ENCODE results near the gene ANO9. TPM values are rescaled to one million over a fixed set of nuclear protein-coding genes. Genes with fewer than 3 reads are reported as not detected.
A peak's percentile ranks its signal among the peaks of the same experiment; 100 is the strongest.
"Not testable (repeated sequence)": the region's sequence is repeated elsewhere in the genome, so short reads cannot be mapped to it uniquely, and the experiment has no call there.

Gene ANO9
- total RNA-seq, 2 donors from 2014 or later, result 121 to 129 TPM

GRCh38 chr11:439315-440064 is 2.3 kb downstream of the ANO9 start:
- no peak overlapping the region for H3K4me3 ChIP-seq
- DNase-seq, result no peak
- no peak overlapping the region for H3K27ac ChIP-seq
- H3K36me3 ChIP-seq, result no peaks in the 10 kb centered on the region
- no peaks in the 10 kb centered on the region for H3K9me3 ChIP-seq
- peak overlapping the region in 1 of 2 donors; percentile 5 for H3K9ac ChIP-seq (ENCODE audit: low read depth in 2 of 2, low read length in 2 of 2)
- TF ChIP-seq, protein P1, sequence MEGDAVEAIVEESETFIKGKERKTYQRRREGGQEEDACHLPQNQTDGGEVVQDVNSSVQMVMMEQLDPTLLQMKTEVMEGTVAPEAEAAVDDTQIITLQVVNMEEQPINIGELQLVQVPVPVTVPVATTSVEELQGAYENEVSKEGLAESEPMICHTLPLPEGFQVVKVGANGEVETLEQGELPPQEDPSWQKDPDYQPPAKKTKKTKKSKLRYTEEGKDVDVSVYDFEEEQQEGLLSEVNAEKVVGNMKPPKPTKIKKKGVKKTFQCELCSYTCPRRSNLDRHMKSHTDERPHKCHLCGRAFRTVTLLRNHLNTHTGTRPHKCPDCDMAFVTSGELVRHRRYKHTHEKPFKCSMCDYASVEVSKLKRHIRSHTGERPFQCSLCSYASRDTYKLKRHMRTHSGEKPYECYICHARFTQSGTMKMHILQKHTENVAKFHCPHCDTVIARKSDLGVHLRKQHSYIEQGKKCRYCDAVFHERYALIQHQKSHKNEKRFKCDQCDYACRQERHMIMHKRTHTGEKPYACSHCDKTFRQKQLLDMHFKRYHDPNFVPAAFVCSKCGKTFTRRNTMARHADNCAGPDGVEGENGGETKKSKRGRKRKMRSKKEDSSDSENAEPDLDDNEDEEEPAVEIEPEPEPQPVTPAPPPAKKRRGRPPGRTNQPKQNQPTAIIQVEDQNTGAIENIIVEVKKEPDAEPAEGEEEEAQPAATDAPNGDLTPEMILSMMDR (IDR thresholded peaks at IDR 0.05), result no peak
- H3K27me3 ChIP-seq, result no peaks in the 10 kb centered on the region
- intact Hi-C loops (cut with DNase I), result no loop called here
- no peaks in the 10 kb centered on the region for H3K4me1 ChIP-seq

DNA sequence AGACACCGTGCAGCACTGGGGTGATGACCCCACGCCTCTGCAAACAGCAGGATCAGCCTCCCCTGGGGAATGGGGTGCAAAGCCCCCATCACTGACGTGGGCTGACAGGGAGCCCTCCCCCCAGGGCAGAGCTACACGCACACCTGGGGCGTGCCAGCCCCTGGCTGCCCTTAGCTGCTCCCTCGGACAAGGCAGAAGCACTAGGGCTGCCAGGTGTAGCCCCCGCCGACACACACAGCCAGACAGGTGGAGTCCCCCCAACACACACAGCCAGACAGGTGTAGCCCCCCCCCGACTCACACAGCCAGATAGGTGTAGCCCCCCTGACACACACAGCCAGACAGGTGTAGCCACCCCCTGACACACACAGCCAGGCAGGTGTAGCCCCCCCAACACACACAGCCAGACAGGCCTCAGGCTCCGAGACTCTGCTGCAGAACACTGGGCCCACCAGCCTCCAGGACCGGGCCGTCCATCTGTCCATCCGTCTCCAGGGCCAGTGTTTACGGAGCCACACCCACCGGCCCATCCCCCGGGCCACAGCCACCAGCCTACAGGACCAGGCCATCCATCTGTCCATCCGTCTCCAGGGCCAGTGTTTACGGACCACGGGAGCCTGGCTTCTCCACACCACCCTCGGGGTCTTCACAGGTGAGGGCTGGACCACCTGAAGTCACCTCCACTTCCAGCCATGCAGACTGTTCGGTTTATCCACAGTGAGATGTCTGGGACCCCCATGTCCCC is 3.5 kb downstream of the ANO9 start:
- no peak for DNase-seq
- intact Hi-C loops (cut with DNase I), result no loop called here

DNA sequence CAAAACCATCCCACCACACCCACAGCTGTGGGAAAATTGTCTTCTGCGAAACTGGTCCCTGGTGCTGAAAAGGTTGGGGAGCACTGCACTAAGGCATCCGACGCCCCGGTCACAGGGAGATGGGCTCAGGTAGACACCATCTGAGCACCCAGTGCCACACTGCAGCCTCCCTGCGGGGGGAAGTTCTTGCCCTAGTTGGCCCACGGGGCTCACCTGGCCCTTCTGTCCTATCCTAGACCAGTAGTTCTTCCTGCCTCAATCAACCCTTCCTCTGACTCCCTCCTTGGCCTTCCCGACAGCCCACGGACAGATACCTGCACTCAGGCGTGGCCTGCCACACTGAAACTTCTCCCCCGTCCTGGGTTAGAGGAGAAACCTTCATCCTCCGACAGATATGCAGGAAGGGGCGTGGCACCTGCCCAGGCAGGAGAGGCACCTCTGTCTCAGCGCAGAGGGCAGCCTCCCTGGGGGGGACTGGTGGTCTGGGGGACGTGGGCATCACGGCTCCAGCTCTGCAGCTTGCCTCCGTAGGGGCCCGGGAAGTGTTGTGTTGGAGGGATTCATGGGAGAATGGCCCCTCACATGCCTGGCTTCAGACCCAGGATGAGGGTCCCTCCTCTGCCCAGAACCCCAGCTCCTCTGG is 4.5 kb downstream of the ANO9 start:
- H3K4me3 ChIP-seq, result no peak overlapping the region
- H3K27ac ChIP-seq, result no peak overlapping the region
- TF ChIP-seq, protein P1 (IDR thresholded peaks at IDR 0.05), result no peak
- H3K9ac ChIP-seq (ENCODE audit: low read depth in 2 of 2, low read length in 2 of 2), result no peak overlapping the region
- H3K27me3 ChIP-seq, result no peaks in the 10 kb centered on the region
- no peaks in the 10 kb centered on the region for H3K9me3 ChIP-seq
- DNase-seq, result no peak
- no peaks in the 10 kb centered on the region for H3K36me3 ChIP-seq
- no peaks in the 10 kb centered on the region for H3K4me1 ChIP-seq
- intact Hi-C loops (cut with DNase I), result no loop called here

More for the DNA sequence above, 3.5 kb downstream of the ANO9 start:
- Histone ChIP-seq H3K27ac (no peak overlapping the region), H3K9ac (ENCODE audit: low read depth in 2 of 2, low read length in 2 of 2) (no peak overlapping the region), H3K36me3 (no peaks in the 10 kb centered on the region), H3K27me3 (no peaks in the 10 kb centered on the region), H3K4me3 (no peak overlapping the region), H3K4me1 (no peaks in the 10 kb centered on the region), H3K9me3 (no peaks in the 10 kb centered on the region)
- TF ChIP-seq, protein P1 (IDR thresholded peaks at IDR 0.05), result no peak

DNA sequence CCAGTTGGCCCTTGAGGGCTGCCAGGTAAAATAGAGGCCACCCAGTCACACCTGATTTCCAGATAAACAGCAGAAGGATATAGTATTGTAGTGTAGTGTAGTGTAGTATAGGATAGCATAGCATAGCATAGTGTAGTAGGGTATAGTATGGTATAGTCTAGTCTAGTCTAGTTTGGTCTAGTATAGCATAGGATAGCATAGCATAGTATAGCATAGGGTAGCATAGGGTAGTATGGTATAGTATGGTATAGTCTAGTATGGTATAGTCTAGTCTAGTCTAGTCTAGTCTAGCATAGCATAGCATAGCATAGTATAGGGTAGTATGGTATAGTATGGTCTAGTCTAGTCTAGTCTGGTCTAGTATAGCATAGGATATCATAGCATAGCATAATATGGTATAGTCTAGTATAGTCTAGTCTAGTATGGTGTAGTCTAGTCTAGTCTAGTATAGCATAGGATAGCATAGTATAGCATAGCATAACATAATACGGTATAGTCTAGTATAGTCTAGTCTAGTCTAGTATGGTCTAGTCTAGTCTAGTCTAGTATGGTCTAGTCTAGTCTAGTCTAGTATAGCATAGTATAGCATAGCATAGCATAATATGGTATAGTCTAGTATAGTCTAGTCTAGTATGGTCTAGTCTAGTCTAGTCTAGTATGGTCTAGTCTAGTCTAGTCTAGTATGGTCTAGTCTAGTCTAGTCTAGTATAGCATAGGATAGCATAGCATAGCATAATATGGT is 6.6 kb downstream of the ANO9 start:
- H3K27ac ChIP-seq; intact Hi-C loops (cut with DNase I); H3K9me3 ChIP-seq; H3K4me3 ChIP-seq; H3K36me3 ChIP-seq; H3K4me1 ChIP-seq; H3K27me3 ChIP-seq; DNase-seq; H3K9ac ChIP-seq (ENCODE audit: low read depth in 2 of 2, low read length in 2 of 2): not testable (repeated sequence)

GRCh38 chr11:434496-434895 is 7.3 kb downstream of the ANO9 start:
- Histone ChIP-seq H3K9me3 (no peaks in the 10 kb centered on the region), H3K36me3 (no peaks in the 10 kb centered on the region), H3K9ac (ENCODE audit: low read depth in 2 of 2, low read length in 2 of 2) (no peak overlapping the region), H3K4me1 (no peaks in the 10 kb centered on the region), H3K27ac (no peak overlapping the region), H3K27me3 (no peaks in the 10 kb centered on the region), H3K4me3 (no peak overlapping the region)
- TF ChIP-seq, protein P1 (IDR thresholded peaks at IDR 0.05), result no peak
- intact Hi-C loops (cut with DNase I), result no loop called here
- no peak for DNase-seq

Measured in colonic mucosa (tissue), 4 donors.